K562 (cell line): ENCODE measurements around the gene ZNF541. TPM values are rescaled to one million over a fixed set of nuclear protein-coding genes. Genes with fewer than 3 reads are reported as not detected.

Experiments
- BHLHE40 ChIP-seq: IDR thresholded peaks from 2 replicates; pipeline ENCODE4 v1.6.1; 2011; ENCODE audit warnings: low read length, improper control_type of control experiment
- BRD4 ChIP-seq: fragments of 200-600 bp; sonication (generic); IDR thresholded peaks from 2 replicates; pipeline ENCODE4 v1.6.1; 2017; ENCODE audit warnings: inconsistent platforms
- FOXK2 ChIP-seq, 2 experiments: fragments of 450-650 bp; IDR thresholded peaks in 1 of 2; conservative IDR thresholded peaks in 1 of 2; 2 replicates each; pipeline ENCODE4 v1.6.1; 2016; ENCODE audit warnings: low read depth in 2 of 2, mild to moderate bottlenecking in 1 of 2
- HDAC1 ChIP-seq, 2 experiments: fragments of 450-650 bp; IDR thresholded peaks; 2 replicates each; pipeline ENCODE4 v1.6.1; 2016 to 2017; ENCODE audit warnings: inconsistent platforms in 1 of 2, mild to moderate bottlenecking in 1 of 2, moderate library complexity in 1 of 2
- MTA1 ChIP-seq: fragments of 450-650 bp; IDR thresholded peaks from 2 replicates; pipeline ENCODE4 v1.6.1; 2017; ENCODE audit warnings: borderline replicate concordance
- PTRF ChIP-seq: fragments of 450-650 bp; IDR thresholded peaks from 2 replicates; pipeline ENCODE4 v1.6.1; 2016; ENCODE audit warnings: mild to moderate bottlenecking, missing genetic modification characterization, missing compliant biosample characterization
- RBM15 ChIP-seq: fragments of 200-400 bp; formaldehyde crosslinking; IDR thresholded peaks from 2 replicates; pipeline ENCODE4 v1.6.1; 2018; ENCODE audit warnings: mild to moderate bottlenecking, low read length, moderate library complexity; ENCODE audit not compliant: insufficient read depth
- RFX5 ChIP-seq: IDR thresholded peaks from 2 replicates; pipeline ENCODE4 v1.6.1; 2011; ENCODE audit warnings: low read depth, mild to moderate bottlenecking, improper control_type of control experiment, low read length
- RNF2 ChIP-seq: sonication (generic); IDR thresholded peaks from 2 replicates; pipeline ENCODE4 v1.6.1; 2016
- SMAD2 ChIP-seq: fragments of 150-350 bp; IDR thresholded peaks from 2 replicates; pipeline ENCODE4 v1.6.1; 2014; ENCODE audit warnings: low read depth, mild to moderate bottlenecking, low read length
- SMARCE1 ChIP-seq: fragments of 450-650 bp; IDR thresholded peaks from 2 replicates; pipeline ENCODE4 v1.7.1; 2016; ENCODE audit warnings: mild to moderate bottlenecking
- ZNF184 ChIP-seq: sonication (generic); formaldehyde crosslinking; IDR thresholded peaks from 2 replicates; pipeline ENCODE4 v1.5.0; 2020; ENCODE audit warnings: missing genetic modification reagents
- polyA plus RNA-seq, 8 experiments: library from polyadenylated mRNA; depleted of rRNA in 4 of 8; stranded (reverse) in 5 of 8; unstranded in 3 of 8; fragments of >200 nt; fragmentation: Nextera tagmentation in 2 of 8; fragmentation: Illumina TruSeq in 1 of 8; extraction: Ambion mirVana in 2 of 8; extraction: Trizol in 1 of 8; gene quantifications; 2 replicates each; pipeline versions ENCODE4 v1.2.1 to v1.2.3, GENCODE V29; 2011 to 2014; ENCODE audit warnings: inconsistent platforms in 1 of 8, missing spikeins in 1 of 8
- total RNA-seq, 7 experiments: library from RNA; depleted of rRNA in 6 of 7; stranded (reverse); fragments of >200 nt in 6 of 7; fragmentation: Illumina TruSeq in 2 of 7; extraction: Trizol in 2 of 7; gene quantifications; 2 replicates each; pipeline versions ENCODE4 v1.2.1 to v1.2.3, GENCODE V29; 2011 to 2021; ENCODE audit warnings: low replicate concordance in 1 of 7
- TF ChIP-seq, protein P1 (sequence below): IDR thresholded peaks from 2 replicates; pipeline ENCODE4 v1.6.1; 2011; ENCODE audit not compliant: insufficient read length; ENCODE audit errors: extremely low read depth
- TF ChIP-seq, protein P2 (sequence below): fragments of 450-650 bp; IDR thresholded peaks from 2 replicates; pipeline ENCODE4 v1.6.1; 2016; ENCODE audit warnings: low read depth
- TF ChIP-seq, protein P3 (sequence below): fragments of 250-450 bp; sonication (Bioruptor Pico); IDR thresholded peaks from 2 replicates; pipeline ENCODE4 v1.4.0; 2020; ENCODE audit warnings: mild to moderate bottlenecking
- TF ChIP-seq, protein P4 (sequence below): fragments of 250-450 bp; sonication (Bioruptor Pico); IDR thresholded peaks from 2 replicates; pipeline ENCODE4 v1.5.0; 2021

Gene ZNF541
- total and polyA plus RNA-seq, 9 of the 15 experiments (the other 6 are each of a cell fraction or from before 2014, with no cell fraction given), result 0.04 to 0.11 (median 0.05) TPM; not detected in 1

DNA sequence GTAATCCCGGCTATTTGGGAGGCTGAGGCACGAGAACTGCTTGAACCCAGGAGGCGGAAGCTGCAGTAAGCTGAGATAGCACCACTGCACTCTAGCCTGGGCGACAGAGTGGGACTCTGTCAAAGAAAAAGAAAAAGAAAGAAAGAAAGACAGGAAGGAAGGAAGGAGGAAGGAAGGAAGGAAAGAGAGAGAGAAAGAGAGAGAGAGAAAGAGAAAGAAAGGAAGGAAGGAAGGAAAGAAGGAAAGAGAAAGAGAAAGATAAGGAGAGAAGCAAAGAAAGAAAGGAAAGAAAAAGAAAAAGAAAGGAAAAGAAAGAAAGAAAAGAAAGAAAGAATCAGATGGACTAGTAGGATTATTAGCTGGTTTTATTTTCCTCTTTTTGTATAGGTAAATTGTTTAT is 22.8 kb downstream of the ZNF541 start (continued):
- TF ChIP-seq MTA1 (peak; percentile 48; the same call in 1 of the 2 replicates), SMARCE1 (no peak), BHLHE40 (no peak), RFX5 (no peak), RBM15 (no peak), SMAD2 (no peak), ZNF184 (CRISPR knock-in tag) (no peak), RNF2 (no peak), FOXK2 (conservative IDR thresholded peaks at IDR 0.05 in 1 of 2, IDR thresholded peaks at IDR 0.05 in 1 of 2; ENCODE audit: low read depth in 2 of 2) (0 out of 4 replicates have a peak, but pooled peaks of 1 of the 2 experiments have one; percentile 14), HDAC1 (IDR thresholded peaks at IDR 0.05) (0 out of 4 replicates have a peak, but pooled peaks of 1 of the 2 experiments have one; percentile 19), PTRF (tag) (no peak), BRD4 (no peak)
- TF ChIP-seq, protein P1, sequence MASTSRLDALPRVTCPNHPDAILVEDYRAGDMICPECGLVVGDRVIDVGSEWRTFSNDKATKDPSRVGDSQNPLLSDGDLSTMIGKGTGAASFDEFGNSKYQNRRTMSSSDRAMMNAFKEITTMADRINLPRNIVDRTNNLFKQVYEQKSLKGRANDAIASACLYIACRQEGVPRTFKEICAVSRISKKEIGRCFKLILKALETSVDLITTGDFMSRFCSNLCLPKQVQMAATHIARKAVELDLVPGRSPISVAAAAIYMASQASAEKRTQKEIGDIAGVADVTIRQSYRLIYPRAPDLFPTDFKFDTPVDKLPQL, result no peak
- TF ChIP-seq, protein P2, sequence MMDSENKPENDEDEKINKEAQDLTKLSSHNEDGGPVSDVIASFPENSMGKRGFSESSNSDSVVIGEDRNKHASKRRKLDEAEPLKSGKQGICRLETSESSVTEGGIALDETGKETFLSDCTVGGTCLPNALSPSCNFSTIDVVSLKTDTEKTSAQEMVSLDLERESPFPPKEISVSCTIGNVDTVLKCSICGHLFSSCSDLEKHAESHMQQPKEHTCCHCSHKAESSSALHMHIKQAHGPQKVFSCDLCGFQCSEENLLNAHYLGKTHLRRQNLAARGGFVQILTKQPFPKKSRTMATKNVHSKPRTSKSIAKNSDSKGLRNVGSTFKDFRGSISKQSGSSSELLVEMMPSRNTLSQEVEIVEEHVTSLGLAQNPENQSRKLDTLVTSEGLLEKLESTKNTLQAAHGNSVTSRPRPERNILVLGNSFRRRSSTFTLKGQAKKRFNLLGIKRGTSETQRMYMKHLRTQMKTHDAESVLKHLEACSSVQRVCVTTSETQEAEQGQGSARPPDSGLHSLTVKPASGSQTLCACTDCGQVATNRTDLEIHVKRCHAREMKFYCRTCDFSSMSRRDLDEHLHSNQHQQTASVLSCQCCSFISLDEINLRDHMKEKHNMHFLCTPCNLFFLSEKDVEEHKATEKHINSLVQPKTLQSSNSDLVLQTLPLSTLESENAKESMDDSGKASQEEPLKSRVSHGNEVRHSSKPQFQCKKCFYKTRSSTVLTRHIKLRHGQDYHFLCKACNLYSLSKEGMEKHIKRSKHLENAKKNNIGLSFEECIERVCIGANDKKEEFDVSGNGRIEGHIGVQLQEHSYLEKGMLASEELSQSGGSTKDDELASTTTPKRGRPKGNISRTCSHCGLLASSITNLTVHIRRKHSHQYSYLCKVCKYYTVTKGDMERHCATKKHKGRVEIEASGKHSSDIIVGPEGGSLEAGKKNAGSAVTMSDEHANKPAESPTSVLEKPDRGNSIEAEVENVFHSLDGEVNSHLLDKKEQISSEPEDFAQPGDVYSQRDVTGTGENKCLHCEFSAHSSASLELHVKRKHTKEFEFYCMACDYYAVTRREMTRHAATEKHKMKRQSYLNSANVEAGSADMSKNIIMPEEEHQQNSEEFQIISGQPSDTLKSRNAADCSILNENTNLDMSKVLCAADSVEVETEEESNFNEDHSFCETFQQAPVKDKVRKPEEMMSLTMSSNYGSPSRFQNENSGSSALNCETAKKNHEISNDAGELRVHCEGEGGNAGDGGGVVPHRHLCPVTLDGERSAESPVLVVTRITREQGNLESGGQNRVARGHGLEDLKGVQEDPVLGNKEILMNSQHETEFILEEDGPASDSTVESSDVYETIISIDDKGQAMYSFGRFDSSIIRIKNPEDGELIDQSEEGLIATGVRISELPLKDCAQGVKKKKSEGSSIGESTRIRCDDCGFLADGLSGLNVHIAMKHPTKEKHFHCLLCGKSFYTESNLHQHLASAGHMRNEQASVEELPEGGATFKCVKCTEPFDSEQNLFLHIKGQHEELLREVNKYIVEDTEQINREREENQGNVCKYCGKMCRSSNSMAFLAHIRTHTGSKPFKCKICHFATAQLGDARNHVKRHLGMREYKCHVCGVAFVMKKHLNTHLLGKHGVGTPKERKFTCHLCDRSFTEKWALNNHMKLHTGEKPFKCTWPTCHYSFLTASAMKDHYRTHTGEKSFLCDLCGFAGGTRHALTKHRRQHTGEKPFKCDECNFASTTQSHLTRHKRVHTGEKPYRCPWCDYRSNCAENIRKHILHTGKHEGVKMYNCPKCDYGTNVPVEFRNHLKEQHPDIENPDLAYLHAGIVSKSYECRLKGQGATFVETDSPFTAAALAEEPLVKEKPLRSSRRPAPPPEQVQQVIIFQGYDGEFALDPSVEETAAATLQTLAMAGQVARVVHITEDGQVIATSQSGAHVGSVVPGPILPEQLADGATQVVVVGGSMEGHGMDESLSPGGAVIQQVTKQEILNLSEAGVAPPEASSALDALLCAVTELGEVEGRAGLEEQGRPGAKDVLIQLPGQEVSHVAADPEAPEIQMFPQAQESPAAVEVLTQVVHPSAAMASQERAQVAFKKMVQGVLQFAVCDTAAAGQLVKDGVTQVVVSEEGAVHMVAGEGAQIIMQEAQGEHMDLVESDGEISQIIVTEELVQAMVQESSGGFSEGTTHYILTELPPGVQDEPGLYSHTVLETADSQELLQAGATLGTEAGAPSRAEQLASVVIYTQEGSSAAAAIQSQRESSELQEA, result peak; percentile 28; the same call in 1 of the 2 replicates
- TF ChIP-seq, protein P3, sequence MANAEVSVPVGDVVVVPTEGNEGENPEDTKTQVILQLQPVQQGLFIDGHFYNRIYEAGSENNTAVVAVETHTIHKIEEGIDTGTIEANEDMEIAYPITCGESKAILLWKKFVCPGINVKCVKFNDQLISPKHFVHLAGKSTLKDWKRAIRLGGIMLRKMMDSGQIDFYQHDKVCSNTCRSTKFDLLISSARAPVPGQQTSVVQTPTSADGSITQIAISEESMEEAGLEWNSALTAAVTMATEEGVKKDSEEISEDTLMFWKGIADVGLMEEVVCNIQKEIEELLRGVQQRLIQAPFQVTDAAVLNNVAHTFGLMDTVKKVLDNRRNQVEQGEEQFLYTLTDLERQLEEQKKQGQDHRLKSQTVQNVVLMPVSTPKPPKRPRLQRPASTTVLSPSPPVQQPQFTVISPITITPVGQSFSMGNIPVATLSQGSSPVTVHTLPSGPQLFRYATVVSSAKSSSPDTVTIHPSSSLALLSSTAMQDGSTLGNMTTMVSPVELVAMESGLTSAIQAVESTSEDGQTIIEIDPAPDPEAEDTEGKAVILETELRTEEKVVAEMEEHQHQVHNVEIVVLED (CRISPR knock-in tag), result no peak
- TF ChIP-seq, protein P4, sequence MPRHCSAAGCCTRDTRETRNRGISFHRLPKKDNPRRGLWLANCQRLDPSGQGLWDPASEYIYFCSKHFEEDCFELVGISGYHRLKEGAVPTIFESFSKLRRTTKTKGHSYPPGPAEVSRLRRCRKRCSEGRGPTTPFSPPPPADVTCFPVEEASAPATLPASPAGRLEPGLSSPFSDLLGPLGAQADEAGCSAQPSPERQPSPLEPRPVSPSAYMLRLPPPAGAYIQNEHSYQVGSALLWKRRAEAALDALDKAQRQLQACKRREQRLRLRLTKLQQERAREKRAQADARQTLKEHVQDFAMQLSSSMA (CRISPR knock-in tag), result no peak
